Measurements from ENCODE around the gene GLP2R. TPM values are rescaled to one million over a fixed set of nuclear protein-coding genes. Genes with fewer than 3 reads are reported as not detected.

GLP2R gene
- total RNA-seq, 1 experiment from 2014 or later = not detected

DNA sequence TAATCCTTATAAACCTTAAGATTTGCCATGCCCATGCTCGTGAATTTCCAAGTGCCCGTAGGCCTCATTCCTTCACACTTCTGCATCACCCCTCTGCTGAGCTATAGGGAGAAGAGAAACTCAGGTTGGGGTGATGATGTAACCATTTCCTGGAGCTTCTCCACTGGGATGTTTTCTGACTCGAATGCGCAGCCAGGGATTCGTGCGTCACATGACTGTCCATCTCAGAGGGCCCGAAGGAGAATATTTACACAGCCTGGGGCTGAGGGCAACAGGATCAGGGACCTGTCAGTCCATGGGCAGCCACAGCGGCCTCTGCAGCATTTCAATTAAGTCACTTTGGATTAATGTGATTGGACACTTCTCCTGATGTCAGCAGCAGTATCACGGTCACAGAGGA lies 12.6 kb upstream of the GLP2R start (continued):
- TF ChIP-seq NR2C2 (CRISPR knock-in tag; IDR thresholded peaks at IDR 0.05) = no peak
- TF ChIP-seq ZNF671 (CRISPR knock-in tag; IDR thresholded peaks at IDR 0.05) = no peak
- no peak for TF ChIP-seq NFYB (CRISPR knock-in tag; conservative IDR thresholded peaks at IDR 0.05; ENCODE audit: low read depth)
- no peak for TF ChIP-seq TEAD4 (CRISPR knock-in tag; IDR thresholded peaks at IDR 0.05)
- TF ChIP-seq NFATC4 (CRISPR knock-in tag; IDR thresholded peaks at IDR 0.05) = no peak
- no peak for TF ChIP-seq CTCF (IDR thresholded peaks at IDR 0.05)

- H3K4me1 Mint-ChIP-seq = no peaks in the 10 kb centered on the region
- POLR2A ChIA-PET = no interaction called here
- DNase-seq (ENCODE audit: low spot score) = no peak
- no peak for ATAC-seq
- H3K27ac Mint-ChIP-seq = no peak overlapping the region
- H3K27me3 Mint-ChIP-seq (ENCODE audit: low read depth) = no peaks in the 10 kb centered on the region
- TF ChIP-seq SP1 (CRISPR knock-in tag; conservative IDR thresholded peaks at IDR 0.05) (no peak), TEAD4 (CRISPR knock-in tag; IDR thresholded peaks at IDR 0.05) (no peak), NFYB (CRISPR knock-in tag; conservative IDR thresholded peaks at IDR 0.05; ENCODE audit: low read depth) (no peak)
- TF ChIP-seq, protein P1, sequence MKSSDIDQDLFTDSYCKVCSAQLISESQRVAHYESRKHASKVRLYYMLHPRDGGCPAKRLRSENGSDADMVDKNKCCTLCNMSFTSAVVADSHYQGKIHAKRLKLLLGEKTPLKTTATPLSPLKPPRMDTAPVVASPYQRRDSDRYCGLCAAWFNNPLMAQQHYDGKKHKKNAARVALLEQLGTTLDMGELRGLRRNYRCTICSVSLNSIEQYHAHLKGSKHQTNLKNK (CRISPR knock-in tag; IDR thresholded peaks at IDR 0.05) = no peak
- H3K9me3 Mint-ChIP-seq = peaks cover 5% of the 10 kb centered on the region
- CTCF ChIA-PET = no interaction called here
- no peak overlapping the region for H3K4me3 Mint-ChIP-seq
- H3K36me3 Mint-ChIP-seq = no peaks in the 10 kb centered on the region
Observed at GRCh38 chr17:9814337-9814945, 11.3 kb upstream of the GLP2R start.

DNA sequence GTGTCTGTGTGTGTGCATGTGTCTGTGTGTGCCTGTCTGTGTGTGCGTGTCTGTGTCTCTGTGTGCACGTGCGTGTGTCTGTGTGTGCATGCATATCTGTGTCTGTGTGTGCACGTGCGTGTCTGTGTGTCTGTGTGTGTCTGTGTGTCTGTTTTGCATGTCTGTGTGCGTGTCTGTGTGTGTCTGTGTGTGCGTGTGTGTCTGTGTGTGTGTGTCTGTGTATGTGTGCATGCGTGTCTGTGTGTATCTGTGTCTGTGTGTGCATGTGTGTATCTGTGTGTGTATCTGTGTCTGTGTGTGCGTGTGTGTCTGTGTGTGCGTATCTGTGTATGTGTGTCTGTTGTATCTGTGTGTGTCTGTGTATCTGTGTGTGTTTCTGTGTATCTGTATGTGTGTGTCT lies 9.3 kb upstream of the GLP2R start:
- Mint-ChIP-seq H3K36me3 (no peaks in the 10 kb centered on the region), H3K4me3 (no peak overlapping the region), H3K4me1 (no peaks in the 10 kb centered on the region), H3K27me3 (ENCODE audit: low read depth) (no peaks in the 10 kb centered on the region), H3K9me3 (no peaks in the 10 kb centered on the region), H3K27ac (no peak overlapping the region)
- ChIA-PET POLR2A (no interaction called here), CTCF (interaction anchor here (0.7 to 1.4 kb wide), 4 partner anchors 14 to 92 kb away, joined by 3 to 8 read pairs (median 3); no protein-coding TSS in a partner anchor)
- TF ChIP-seq TCF7 (CRISPR knock-in tag; IDR thresholded peaks at IDR 0.05; ENCODE audit: low read depth) (no peak), CBFB (CRISPR knock-in tag; IDR thresholded peaks at IDR 0.05; ENCODE audit: low read depth) (no peak), JAZF1 (CRISPR knock-in tag; IDR thresholded peaks at IDR 0.05) (no peak), ZNF317 (CRISPR knock-in tag; IDR thresholded peaks at IDR 0.05; ENCODE audit: borderline replicate concordance, low read depth) (no peak), ATF1 (CRISPR knock-in tag; IDR thresholded peaks at IDR 0.05) (no peak), NR1H2 (CRISPR knock-in tag; IDR thresholded peaks at IDR 0.05) (no peak), SP1 (CRISPR knock-in tag; conservative IDR thresholded peaks at IDR 0.05) (no peak), IRF1 (CRISPR knock-in tag; IDR thresholded peaks at IDR 0.05) (no peak), ZNF263 (CRISPR knock-in tag; IDR thresholded peaks at IDR 0.05; ENCODE audit: low read depth) (no peak)
- TF ChIP-seq, protein P2, sequence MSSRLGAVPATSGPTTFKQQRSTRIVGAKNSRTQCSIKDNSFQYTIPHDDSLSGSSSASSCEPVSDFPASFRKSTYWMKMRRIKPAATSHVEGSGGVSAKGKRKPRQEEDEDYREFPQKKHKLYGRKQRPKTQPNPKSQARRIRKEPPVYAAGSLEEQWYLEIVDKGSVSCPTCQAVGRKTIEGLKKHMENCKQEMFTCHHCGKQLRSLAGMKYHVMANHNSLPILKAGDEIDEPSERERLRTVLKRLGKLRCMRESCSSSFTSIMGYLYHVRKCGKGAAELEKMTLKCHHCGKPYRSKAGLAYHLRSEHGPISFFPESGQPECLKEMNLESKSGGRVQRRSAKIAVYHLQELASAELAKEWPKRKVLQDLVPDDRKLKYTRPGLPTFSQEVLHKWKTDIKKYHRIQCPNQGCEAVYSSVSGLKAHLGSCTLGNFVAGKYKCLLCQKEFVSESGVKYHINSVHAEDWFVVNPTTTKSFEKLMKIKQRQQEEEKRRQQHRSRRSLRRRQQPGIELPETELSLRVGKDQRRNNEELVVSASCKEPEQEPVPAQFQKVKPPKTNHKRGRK (CRISPR knock-in tag; IDR thresholded peaks at IDR 0.05; ENCODE audit: borderline replicate concordance) = no peak
- DNase-seq (ENCODE audit: low spot score) (no peak), ATAC-seq (no peak)

GRCh38 chr17:9817086-9817485 lies 8.6 kb upstream of the GLP2R start:
- Mint-ChIP-seq H3K9me3 (no peaks in the 10 kb centered on the region), H3K27me3 (ENCODE audit: low read depth) (no peaks in the 10 kb centered on the region), H3K4me1 (no peaks in the 10 kb centered on the region), H3K27ac (no peak overlapping the region), H3K36me3 (no peaks in the 10 kb centered on the region), H3K4me3 (no peak overlapping the region)
- ATAC-seq (peak; percentile 88), DNase-seq (ENCODE audit: low spot score) (peak; percentile 59)
- ChIA-PET CTCF (interaction anchor here (0.7 to 1.4 kb wide), 4 partner anchors 14 to 91 kb away, joined by 3 to 8 read pairs (median 3); no protein-coding TSS in a partner anchor), POLR2A (no interaction called here)
- TF ChIP-seq, protein P3, sequence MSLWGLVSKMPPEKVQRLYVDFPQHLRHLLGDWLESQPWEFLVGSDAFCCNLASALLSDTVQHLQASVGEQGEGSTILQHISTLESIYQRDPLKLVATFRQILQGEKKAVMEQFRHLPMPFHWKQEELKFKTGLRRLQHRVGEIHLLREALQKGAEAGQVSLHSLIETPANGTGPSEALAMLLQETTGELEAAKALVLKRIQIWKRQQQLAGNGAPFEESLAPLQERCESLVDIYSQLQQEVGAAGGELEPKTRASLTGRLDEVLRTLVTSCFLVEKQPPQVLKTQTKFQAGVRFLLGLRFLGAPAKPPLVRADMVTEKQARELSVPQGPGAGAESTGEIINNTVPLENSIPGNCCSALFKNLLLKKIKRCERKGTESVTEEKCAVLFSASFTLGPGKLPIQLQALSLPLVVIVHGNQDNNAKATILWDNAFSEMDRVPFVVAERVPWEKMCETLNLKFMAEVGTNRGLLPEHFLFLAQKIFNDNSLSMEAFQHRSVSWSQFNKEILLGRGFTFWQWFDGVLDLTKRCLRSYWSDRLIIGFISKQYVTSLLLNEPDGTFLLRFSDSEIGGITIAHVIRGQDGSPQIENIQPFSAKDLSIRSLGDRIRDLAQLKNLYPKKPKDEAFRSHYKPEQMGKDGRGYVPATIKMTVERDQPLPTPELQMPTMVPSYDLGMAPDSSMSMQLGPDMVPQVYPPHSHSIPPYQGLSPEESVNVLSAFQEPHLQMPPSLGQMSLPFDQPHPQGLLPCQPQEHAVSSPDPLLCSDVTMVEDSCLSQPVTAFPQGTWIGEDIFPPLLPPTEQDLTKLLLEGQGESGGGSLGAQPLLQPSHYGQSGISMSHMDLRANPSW (CRISPR knock-in tag; conservative IDR thresholded peaks at IDR 0.05; ENCODE audit: low read depth) = no peak
- TF ChIP-seq, protein P4, sequence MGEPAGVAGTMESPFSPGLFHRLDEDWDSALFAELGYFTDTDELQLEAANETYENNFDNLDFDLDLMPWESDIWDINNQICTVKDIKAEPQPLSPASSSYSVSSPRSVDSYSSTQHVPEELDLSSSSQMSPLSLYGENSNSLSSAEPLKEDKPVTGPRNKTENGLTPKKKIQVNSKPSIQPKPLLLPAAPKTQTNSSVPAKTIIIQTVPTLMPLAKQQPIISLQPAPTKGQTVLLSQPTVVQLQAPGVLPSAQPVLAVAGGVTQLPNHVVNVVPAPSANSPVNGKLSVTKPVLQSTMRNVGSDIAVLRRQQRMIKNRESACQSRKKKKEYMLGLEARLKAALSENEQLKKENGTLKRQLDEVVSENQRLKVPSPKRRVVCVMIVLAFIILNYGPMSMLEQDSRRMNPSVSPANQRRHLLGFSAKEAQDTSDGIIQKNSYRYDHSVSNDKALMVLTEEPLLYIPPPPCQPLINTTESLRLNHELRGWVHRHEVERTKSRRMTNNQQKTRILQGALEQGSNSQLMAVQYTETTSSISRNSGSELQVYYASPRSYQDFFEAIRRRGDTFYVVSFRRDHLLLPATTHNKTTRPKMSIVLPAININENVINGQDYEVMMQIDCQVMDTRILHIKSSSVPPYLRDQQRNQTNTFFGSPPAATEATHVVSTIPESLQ (CRISPR knock-in tag; IDR thresholded peaks at IDR 0.05) = no peak
